Left colon (tissue), 2 donors: ENCODE measurements around the gene MLLT3. TPM values are rescaled to one million over a fixed set of nuclear protein-coding genes. Genes with fewer than 3 reads are reported as not detected.

ENCODE experiments used
- ATAC-seq: fragments of 200-7000 bp; cut with Tn5 transposase; one replicate; pipeline ENCODE4 v1.9.1; 2020; ENCODE audit warnings: mild to moderate bottlenecking, moderate library complexity
- DNase-seq, 2 donors: peaks; one replicate each; pipeline ENCODE4 v3.0.0-alpha.2; 2020
- intact Hi-C, 2 donors: fragments of 100-400 bp; cut with DNase I in 1 of 2; cut with micrococcal nuclease in 1 of 2; formaldehyde crosslinking; loops; one replicate each; pipeline versions ENCODE4 v1.11.2 to v1.14.0; 2022; cut with DNase I, micrococcal nuclease
- total RNA-seq, 2 donors: library from RNA; stranded (reverse); fragmentation: NEBNext Ultra II Directional; extraction: Animal tissue kit (Norgen Biotek cat#: 25700); gene quantifications; one replicate each; pipeline ENCODE4 v1.2.1, GENCODE V29; 2021
- donor health status: DM: no; HTN: no; CAD: no.
- donor health status: DM: yes; HTN: yes; CAD: no.

The MLLT3 gene
- total RNA-seq, 2 donors from 2014 or later, result 44.1 to 62.7 TPM

DNA sequence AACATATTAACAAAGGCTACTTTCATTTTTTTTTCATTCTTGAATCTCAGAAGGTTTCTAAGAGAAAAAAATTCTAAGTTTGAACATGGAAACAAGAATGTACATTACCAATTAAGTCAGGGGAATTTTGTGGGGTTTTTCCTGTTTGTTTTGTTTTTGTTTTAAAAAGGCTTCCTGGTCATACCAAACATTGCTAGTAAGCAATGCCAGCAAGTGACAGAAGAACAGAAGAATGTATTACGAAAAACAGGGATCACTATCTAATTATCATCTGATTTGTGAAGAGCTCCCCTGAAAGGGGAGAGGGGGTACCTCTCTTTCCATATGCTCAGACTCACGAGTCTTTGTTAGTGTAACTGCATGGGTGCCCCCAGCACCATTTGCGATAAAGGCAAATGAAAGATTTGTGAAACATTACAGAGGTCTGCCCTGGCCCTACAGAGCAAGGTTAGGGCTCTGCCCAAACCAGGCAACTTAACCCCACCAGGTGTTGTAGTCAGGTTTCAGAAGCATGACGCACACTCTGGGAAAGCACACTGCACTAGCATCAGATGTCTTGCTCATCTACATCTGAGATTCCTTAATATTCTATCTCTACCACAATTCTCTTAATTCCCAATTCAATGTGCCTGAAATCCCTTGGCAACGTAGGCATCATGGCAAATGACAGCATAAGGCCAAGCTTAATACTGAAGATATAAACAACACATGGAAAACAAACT, 268.2 kb downstream of the MLLT3 start:
- no peak for ATAC-seq
- DNase-seq, result no peak
- intact Hi-C loops, result loop anchor here in 1 of 2 donors (10.0 kb wide), 3 partner anchors 331 to 591 kb away; partner anchors contain the start of gene FOCAD

DNA sequence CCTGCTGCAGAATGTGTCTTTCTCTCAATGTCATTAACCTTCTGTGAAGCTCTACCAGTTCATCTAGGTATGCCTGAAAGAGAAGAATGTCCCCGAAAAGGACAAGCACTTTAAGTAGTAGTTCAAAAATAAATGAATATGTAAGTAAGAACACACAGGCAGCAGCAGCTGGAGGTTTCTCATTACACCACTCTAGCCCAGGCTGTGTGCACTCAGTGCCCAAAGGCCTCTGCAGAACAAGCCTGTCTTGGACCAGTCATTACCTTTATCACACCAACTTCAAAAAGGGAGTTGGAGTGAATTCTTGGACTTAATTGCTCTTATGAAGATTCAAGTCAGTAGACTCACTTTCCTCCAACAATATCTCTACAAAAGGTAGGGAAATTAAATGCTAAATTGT, 268.8 kb downstream of the MLLT3 start:
- intact Hi-C loops, result loop anchor here in 1 of 2 donors (10.0 kb wide), 3 partner anchors 331 to 591 kb away; partner anchors contain the start of gene FOCAD
- ATAC-seq (no peak), DNase-seq (no peak)

DNA sequence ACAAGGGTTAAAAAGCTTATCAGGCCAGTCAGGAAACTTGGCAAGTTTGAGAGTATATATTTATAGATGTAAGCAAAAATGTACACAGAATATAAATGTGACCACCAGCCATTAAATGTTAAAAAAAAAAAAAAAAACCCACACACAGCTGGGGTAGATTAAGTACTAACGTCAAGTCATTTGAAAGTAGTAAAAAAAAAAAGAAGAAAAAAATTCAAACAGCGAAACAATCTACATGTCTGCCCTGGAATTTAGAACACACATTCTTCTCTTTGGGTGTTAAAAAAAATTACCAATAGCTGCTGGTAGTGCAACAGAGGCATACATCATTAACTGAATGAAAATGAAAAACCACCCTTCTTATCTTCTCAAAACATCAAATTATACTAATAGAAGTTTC, 269.7 kb downstream of the MLLT3 start:
- DNase-seq (no peak), ATAC-seq (no peak)
- intact Hi-C loops, result loop anchor here in 1 of 2 donors (10.0 kb wide), 3 partner anchors 332 to 592 kb away; partner anchors contain the start of gene FOCAD

DNA sequence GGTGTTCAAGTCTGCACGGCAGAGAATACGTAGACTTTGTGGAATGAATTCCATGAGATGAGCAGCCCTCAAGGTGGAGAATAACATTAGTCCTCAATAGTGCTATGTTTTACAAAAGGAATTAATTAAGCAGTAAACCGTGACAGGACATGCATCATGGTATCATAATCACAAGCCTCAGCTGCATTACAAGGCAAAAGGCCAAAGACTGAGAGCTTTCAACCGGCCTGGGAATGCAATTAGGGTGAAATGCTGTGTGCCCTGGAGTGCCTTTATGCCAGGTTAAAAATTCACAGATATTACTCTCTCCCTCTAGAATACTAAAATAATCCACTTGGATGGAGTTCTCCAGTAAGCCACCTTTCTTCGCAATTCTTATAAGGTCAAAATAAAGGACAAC, 270.6 kb downstream of the MLLT3 start:
- intact Hi-C loops, result loop anchor here in 1 of 2 donors (10.0 kb wide), 3 partner anchors 333 to 593 kb away; partner anchors contain the start of gene FOCAD
- ATAC-seq (no peak), DNase-seq (no peak)

DNA sequence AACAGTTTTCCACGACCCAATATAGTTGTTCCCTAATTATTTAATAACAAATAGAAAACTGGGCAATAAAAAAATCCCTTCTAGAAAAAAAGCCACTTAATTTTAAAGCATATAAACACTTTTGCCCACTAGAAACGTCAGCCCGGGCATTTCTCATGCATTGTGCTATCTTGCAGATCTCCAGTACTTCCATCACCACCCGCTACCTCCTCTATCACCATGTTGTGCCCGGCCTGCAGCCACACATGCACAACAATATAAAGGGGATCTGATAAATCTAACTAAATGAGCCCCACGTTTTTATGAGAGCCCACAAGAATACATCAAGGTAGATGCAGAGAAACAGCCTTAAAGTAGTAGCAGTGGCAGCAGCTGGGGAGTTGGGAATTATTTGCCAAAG, 272.7 kb downstream of the MLLT3 start:
- no peak for ATAC-seq
- DNase-seq, result no peak
- intact Hi-C loops, result no loop called here

DNA sequence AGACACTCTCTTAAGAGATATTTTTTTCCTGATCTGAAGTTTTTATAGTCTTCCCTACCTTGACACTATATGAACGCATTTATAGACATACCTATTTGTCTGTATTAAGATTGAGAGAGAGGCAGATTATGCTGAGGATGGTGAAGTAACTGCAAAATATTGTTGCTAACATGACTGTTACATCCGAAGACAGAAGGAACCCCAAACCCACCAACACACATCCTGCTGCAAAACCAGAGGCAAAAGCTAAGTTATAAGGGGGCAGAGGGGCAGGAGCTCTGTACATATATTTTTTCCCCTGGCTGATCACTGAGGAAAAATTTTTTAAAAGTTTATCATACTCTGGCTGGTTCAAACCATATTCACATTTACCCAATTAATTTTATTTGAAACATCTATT, 279.0 kb downstream of the MLLT3 start:
- DNase-seq (no peak), ATAC-seq (no peak)
- intact Hi-C loops, result no loop called here

DNA sequence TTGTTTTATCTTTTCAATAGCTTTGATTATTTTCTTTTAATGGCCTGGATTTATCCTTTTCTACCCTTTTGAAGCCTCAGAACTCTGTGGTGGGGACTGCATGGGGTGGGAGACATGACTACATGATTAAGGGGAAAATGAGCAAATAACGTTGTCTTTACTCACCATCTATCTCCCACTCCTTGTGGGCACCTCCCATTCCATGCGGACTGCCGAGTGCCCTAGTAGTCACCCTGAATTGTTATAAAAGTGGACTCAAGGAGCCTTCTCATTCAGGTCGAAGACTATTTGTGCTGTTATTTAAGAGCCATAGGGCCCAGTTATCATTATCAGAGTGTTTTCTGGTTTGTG, 281.8 kb downstream of the MLLT3 start:
- intact Hi-C loops, result no loop called here
- no peak for DNase-seq
- ATAC-seq, result peak; percentile 4

DNA sequence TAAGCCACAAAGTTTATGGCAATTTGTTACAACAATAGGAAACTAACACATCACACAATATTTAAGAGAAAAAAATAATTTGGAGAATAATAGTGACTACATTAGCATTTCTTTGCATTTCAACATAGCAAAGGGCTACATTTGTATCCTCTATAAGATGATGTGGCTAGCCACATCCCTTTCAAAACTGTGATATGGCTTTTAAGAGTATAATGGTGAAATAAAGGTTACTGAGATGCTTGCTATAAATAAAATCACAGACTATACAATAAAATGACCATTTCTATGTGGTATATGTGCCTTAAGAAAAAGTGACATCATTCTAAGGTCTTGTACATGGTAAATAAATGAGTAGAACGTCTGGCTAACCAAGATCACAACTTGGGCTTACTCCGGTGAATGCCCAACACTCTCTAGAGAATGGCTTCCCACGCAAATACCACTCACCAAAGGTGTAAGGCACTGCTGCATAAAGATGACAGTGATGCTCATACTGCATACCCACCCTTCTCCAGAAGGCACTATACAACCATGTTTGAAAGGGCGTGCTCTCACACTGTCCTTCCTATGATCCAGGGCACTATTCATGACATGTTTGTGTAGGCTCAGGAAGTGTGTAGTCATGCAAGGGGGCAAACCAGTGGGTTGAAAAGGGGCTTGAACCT, 286.5 kb downstream of the MLLT3 start:
- DNase-seq (no peak), ATAC-seq (no peak)
- intact Hi-C loops, result no loop called here

DNA sequence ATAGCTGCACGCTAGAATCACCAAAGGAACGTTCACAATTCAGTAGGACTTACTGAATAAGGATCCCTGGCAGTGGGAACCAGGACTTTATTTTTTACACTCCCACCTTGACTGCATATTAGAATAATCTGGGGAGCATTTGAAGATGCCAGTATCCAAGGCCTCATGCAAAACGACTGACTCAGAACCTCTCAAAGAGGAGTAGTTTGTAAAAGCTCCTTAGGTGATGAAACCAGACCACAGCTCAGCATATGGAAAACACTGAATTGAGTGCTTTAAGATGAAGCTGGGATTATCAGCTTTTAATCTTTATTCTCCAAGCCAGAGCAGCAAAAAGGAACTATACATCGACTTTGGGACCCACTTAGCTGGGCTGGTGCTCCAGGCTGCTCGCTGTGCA, 288.3 kb downstream of the MLLT3 start:
- ATAC-seq, result no peak
- intact Hi-C loops, result no loop called here
- DNase-seq, result no peak

DNA sequence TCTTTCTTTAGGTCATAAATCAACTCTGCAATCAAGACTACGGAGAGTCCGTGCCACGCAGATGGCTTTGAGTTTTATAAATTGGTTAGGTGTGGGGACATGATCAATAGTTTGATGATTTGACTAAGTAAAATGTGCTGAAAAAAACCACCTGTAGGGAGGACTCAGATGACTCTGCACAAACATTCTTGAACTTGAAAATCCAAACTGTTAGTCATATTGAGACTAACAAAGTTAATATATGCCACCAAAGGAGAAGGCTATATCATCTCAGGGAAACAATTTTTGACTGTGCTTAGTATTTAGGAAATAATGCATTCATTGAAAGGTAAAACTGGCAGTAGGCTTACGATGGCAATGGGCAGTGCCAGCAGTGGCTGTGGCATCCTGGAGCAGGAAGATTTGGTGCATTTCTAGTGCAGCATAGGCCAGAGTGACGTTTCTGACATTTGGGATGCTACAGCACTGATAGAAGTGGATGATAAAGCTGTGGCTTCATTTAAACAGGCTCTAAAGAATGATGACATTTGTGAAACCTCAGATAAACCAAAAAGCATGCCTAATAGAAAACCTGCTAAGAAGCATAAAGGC, 291.1 kb downstream of the MLLT3 start:
- no peak for ATAC-seq
- DNase-seq, result no peak
- intact Hi-C loops, result no loop called here

DNA sequence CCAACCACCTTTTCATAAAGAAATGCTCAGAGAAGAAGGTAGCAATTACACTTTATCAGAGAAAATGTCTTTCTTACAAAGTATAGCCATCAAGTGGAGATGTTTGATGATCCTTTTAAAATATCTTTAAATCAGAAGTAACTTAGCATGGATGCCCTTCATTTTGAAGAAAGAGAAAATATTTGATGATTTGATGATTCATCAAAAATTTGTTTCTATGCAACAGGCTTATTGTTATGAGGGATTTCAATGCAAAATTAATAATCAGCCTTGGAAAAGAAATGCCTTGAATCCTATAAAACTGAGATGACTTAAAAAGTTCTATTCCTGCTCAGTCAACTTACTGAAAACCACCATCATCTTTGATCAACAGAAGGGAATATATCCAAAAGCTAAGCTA, 291.6 kb downstream of the MLLT3 start:
- intact Hi-C loops, result no loop called here
- DNase-seq (no peak), ATAC-seq (no peak)

DNA sequence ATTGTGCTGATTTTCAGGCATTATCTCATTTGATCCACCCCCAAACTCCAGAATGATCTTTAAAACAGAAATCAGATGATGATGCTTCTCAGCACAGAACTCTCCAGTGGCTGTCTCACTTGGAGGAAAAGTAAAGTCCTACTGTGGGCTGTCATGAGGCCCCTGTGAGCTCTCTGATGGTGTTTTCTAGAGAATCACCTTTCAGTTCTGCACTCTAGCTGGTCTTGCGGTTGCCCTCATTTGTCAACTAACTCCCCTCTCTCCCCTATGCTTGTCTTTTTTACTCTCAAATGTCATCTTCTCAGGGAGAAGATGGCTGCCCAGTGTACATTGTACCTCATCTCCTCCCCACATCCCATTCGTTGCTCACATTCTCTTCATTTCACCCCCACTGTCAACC, 295.8 kb downstream of the MLLT3 start:
- intact Hi-C loops, result no loop called here
- ATAC-seq (no peak), DNase-seq (no peak)

DNA sequence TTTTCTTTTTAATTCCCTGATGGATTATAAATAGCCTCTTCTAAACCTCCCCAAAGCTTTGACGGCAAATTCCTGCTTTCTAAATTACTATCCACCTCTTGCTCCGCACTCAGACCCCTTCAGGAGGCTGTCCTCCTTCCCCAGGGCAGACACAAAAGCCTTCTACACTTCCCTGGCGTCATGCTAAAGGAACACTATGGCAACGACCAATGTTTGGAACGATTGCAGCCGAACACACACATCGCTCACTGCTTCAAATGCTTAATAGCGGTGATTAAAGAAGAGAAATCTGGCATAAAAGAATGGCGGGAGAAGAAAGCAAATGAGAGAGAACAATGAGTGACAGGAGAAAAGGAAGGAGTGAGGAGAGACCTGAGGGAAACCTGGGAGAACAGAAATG, 297.3 kb downstream of the MLLT3 start:
- ATAC-seq, result no peak

DNA sequence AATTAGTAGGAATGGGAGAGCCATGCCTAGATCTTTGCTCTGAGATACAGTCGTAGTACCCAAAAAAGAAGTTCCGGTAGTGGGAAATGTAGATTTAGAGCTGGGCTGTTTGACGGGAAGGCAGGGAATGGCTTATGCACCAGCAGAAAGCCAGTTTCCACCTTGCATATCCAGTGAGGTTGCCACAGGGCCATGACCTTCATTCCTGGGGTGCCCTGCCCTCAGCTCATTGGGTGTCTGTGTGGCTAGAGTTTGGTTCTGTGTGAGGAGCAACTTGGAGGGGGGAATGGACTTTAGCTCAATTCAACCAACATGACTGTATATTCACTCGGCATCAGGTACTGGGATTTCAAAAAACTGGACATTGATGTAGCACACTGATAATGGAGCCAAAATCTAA, 300.1 kb downstream of the MLLT3 start:
- DNase-seq, result no peak
- no peak for ATAC-seq
- intact Hi-C loops, result no loop called here

More for the DNA sequence above, 297.3 kb downstream of the MLLT3 start:
- DNase-seq, result no peak
- intact Hi-C loops, result no loop called here

DNA sequence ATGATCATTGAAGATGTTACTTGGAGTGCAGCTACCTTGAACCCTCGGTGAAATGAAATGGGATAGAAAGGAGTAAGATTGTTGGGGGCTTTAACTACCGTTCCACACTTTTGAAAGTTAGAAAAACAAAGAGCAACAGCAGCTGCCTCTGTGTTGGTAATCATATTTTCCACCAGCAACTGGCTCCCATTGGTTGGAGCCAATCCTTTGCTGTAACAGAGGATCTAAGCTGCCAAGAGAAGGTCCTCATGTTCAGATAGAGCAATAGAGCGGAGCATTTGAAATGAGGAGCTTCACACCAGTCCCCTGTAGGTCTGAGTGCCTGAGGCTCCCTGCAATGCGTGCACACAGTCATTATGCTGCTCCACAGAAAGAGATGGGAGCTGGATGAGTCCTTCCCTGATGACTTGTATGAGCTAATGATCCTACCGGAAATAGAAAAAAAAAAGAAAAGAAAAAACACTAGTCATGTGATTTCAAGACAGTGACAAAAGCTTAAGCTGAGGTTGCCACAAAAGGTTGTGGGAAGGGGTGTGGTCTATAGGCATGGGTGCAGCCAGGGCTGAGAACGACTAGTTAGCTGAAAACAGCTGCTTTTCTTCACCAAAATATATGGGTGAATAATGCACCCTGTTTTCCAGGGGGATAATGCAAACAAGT, 300.7 kb downstream of the MLLT3 start:
- ATAC-seq (no peak), DNase-seq (no peak)
- intact Hi-C loops, result no loop called here

DNA sequence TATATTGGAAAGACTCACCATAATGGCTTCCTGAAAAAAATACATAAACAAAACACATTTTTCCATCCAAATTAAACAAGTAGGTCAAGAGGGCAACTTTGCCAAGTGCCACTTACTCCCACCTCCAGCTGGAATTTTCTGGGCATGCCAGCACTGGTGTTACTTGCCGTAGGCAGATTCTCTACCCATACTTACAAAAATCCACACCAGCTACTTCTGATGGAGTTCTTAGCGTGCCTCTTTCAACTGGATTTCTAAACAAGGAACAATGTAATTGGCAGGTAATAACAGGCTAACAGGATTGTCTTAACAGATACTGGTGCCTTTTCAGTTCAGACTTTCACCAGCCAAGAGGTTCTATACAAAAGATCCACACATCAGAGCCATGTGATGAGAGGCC, 301.4 kb downstream of the MLLT3 start:
- DNase-seq (no peak), ATAC-seq (no peak)
- intact Hi-C loops, result no loop called here

DNA sequence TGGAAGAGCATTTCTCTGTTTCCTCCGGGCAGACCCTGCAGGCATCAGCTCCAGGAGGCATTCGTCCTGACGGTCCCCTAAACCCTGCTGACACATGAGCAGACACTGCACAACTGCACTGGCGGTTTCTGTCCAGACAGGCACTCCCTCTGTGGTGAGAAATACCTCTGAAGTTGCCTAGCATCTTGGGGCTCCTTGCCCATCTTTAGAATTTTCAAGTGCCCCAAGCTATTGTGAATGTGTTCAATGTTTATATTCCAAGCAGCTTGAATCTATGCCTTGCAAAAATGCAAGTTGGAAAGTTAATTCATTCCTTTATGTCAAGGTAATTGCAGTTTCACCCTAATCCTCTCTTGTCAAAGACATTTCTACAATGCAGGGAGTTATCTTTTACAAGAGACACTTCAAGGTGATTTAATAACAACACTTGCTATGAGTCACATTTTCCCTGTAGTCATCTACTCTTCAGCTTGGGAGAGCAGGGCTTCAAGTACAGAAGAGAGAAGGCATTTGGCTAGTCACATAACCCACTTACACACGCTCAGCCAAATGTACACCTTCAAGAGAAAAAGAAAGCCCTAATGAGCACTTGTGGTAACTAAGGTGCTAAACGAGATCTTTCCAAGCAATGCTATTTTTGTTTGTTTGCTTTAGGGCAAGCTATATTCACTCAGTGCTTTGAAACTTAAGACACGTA, 302.5 kb downstream of the MLLT3 start:
- intact Hi-C loops, result no loop called here
- ATAC-seq, result no peak
- no peak for DNase-seq

DNA sequence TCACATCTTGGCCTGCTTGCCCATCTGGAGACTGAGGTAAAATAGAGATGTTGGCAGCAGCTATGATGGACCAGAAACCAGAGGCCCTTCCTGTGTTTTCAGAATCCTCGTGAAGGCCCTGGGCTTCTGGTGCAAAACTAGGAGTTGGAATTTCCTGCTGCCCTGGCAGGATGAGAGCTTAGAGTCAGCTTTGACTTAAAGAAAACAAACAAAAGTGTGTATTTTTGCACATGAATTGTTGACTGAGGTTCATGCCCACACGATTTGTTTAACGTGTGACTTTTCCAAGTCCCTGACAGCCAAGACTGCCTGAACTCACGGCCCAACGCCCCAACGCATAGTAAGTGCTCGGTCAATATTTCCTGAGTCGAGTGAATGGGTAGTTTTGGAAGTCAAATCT, 303.1 kb downstream of the MLLT3 start:
- no peak for DNase-seq
- intact Hi-C loops, result no loop called here
- ATAC-seq, result no peak

DNA sequence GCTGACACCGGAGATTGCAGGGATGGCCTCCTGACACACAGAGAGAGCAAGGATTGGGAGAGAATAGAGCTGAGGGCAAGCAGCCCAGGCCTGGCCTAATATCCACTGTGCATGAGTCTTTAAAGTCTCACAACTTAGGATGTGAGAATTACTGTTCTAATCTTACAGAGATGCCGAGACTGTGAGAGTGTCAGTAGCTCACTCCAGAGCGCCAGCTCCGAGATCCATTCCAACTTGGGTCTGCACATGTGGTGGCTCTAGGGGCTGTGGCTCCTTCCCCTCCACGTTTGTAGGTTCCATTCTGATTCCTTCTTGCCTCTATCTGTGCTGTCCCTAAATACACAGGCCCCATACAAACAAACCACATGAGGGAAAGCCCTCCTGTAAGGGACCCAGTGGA, 304.6 kb downstream of the MLLT3 start:
- DNase-seq (no peak), ATAC-seq (no peak)
- intact Hi-C loops, result no loop called here
